Fibroblast of the aortic adventitia (primary cell): ENCODE results near the gene METTL23. TPM values are rescaled to one million over a fixed set of nuclear protein-coding genes. Genes with fewer than 3 reads are reported as not detected.
A peak's percentile ranks its signal among the peaks of the same experiment; 100 is the strongest.

Experiments used
- DNase-seq: peaks from one replicate; pipeline ENCODE4 v3.0.0-alpha.2; 2010; ENCODE audit warnings: low read depth
- H3K4me3 ChIP-seq: 2 replicates; pipeline ENCODE4 v1.5.1; 2011; ENCODE audit warnings: low read depth, mild to moderate bottlenecking, control low read depth, low read length, moderate library complexity
- CTCF ChIP-seq: IDR thresholded peaks from 2 replicates; pipeline ENCODE4 v1.5.1; 2011; ENCODE audit warnings: mild to moderate bottlenecking, low read length, control low read depth, inconsistent platforms; ENCODE audit not compliant: insufficient read depth
- total RNA-seq: library from RNA; depleted of rRNA; stranded (reverse); fragments of >200 nt; gene quantifications from 2 replicates; pipeline ENCODE4 v1.2.3, GENCODE V29; 2012; ENCODE audit warnings: low replicate concordance

METTL23 gene
- total RNA-seq, 1 donor, result 29.1 TPM

- no peak overlapping the region for H3K4me3 ChIP-seq
- peak; percentile 17 for TF ChIP-seq CTCF
- DNase-seq, result no peak
These were observed 43.5 kb upstream of the METTL23 start for GRCh38 chr17:76683011-76683755.

- DNase-seq, result no peak
- no peak for TF ChIP-seq CTCF
These were observed 42.5 kb upstream of the METTL23 start for GRCh38 chr17:76683921-76684745.

GRCh38 chr17:76684756-76685155 lies 41.9 kb upstream of the METTL23 start:
- TF ChIP-seq CTCF, result no peak
- no peak for DNase-seq
- no peak overlapping the region for H3K4me3 ChIP-seq

More at GRCh38 chr17:76683921-76684745, 42.5 kb upstream of the METTL23 start:
- no peak overlapping the region for H3K4me3 ChIP-seq

- no peak for TF ChIP-seq CTCF
- DNase-seq, result no peak
- no peak overlapping the region for H3K4me3 ChIP-seq
These were observed 41.3 kb upstream of the METTL23 start for GRCh38 chr17:76685366-76685765.

- TF ChIP-seq CTCF, result no peak
- no peak overlapping the region for H3K4me3 ChIP-seq
- no peak for DNase-seq
These were observed 40.8 kb upstream of the METTL23 start for GRCh38 chr17:76685846-76686245.

GRCh38 chr17:76686538-76687297 lies 39.9 kb upstream of the METTL23 start:
- DNase-seq, result no peak
- H3K4me3 ChIP-seq, result no peak overlapping the region
- no peak for TF ChIP-seq CTCF
